Measurements from ENCODE around the gene TRDMT1.

The TRDMT1 gene

DNA sequence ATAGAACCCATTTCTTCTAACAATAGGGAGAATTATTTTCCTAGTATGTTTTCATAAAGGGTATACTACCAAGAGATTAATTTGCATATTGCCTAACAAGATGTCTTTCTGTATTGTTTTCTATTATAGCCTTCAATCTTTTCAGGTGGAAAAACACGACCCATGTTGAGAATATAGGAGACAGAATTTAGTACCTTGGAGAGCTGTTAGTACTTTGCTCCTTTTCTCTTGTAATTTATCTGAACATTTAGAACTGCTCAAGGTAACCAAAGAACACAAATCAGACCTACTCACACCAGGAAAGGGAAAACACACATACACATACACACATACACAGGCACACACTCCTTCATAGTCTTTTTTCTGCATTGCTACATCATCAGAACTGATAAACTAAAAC lies 7.8 kb upstream of the TRDMT1 start:
- DNase-seq = no peak

DNA sequence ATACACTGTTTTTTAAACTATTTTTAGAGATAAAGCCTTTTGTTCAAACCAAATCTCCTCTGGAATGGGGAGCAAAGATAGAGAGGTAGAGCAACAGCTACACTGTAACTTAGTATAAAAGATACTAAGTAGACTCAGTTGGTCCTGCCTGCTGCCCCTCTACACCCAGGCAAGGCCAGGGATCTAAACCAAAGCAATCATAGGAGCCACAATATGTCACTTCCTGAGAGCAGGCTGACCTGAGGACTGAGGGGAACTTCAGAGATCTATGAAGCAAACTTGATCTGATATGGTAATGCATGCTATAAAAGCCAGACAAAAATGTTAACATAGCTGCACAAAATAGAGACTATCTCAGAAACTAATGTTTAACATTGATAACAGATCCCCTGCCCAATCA lies 7.0 kb upstream of the TRDMT1 start:
- no peak for DNase-seq

DNA sequence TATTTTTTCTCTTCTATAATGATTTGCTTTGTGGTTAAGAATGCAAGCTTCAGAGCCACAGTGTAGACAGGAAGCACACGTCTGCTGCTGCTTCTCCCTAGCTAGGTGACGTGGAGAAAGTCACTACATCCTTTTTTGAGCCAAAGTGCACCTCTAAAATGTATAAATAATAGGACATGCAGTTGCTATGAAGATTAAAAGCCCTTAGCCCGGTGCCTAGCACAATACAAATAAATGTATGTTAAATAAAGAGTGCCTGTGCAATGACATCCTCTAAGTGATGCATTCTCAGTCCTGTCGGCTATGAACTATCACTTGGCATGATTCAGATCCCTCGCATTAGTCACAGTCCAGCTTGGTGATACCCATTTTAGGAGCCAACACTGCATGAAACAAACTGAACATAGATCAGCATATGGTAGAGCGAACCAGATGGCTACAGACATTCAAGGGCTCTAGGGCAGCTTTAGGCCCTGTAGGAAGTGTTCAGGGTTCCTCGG lies 4.8 kb upstream of the TRDMT1 start:
- peak; percentile 66 for DNase-seq

DNA sequence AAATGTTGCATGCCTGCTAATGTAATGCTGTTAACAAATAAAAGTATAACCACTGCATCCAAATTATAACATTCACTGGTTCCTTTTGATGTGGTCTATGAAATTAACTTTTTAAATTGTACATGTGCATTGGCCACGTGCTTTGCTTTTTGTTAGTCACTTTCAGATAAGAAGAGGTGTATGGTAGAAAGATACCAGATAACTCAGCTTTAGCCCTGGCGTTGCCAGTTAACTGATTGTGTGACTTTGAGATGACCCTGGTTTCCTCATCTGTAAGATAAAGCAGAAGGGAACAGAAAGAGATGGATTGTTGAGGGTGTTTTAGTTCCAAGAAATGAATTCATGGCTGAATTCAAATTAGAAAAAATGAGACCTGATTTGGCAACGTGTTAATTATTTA lies 1.9 kb upstream of the TRDMT1 start:
- no peak for DNase-seq

DNA sequence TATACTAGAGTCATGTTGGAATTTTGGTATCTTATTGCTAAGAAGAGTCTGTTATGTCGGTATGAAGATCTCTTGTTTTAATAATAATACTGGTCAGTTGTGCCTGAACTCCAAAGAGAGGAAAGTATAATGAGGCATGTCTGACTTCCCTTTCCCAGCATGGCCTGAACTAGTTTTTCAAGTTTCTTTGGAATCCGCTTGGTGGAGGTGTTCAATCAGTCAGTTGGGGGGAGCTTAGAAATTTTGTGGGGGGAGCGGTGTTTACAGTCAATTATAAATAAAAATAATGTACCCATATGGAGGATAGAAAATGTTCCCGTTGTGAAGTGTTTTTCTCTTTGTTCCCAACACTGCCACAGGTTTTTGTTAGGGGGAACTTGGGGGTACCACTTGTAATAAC lies 1.5 kb upstream of the TRDMT1 start:
- no peak for DNase-seq

DNA sequence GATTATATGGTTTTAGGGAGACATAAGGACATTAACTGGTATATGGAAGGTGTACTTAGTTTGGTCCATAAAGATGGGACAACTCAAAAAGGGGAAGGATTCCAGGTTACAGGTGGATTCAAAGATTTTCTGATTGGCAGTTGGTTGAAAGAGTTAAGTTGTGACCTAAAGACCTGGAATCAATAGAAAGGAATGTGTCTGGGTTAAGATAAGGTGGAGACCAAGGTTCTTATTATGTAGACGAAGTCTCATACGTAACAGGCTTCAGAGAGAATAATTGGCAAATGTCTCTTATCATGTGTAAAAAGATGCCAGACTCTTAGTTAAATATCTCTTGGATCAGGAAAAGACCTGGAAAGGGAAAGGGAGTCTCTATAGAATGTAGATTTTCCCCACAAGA lies 1.0 kb upstream of the TRDMT1 start:
- no peak for DNase-seq

DNA sequence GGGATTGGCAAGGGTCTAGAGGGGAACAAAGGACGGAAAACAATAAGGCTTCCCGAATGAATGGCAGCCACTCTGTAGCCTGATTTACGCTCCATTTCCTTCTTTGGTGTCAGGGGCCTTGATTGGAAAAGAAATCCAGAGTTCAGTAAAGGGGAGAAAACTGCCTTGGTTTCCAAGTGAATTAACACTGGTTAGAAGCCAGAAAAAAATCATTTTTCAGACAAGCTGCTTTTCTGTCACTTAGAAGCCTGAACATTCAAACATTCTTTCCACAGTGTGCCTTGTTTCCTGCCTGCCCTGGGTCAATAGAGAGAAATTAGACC lies 283 bp upstream of the TRDMT1 start:
- DNase-seq = no peak

DNA sequence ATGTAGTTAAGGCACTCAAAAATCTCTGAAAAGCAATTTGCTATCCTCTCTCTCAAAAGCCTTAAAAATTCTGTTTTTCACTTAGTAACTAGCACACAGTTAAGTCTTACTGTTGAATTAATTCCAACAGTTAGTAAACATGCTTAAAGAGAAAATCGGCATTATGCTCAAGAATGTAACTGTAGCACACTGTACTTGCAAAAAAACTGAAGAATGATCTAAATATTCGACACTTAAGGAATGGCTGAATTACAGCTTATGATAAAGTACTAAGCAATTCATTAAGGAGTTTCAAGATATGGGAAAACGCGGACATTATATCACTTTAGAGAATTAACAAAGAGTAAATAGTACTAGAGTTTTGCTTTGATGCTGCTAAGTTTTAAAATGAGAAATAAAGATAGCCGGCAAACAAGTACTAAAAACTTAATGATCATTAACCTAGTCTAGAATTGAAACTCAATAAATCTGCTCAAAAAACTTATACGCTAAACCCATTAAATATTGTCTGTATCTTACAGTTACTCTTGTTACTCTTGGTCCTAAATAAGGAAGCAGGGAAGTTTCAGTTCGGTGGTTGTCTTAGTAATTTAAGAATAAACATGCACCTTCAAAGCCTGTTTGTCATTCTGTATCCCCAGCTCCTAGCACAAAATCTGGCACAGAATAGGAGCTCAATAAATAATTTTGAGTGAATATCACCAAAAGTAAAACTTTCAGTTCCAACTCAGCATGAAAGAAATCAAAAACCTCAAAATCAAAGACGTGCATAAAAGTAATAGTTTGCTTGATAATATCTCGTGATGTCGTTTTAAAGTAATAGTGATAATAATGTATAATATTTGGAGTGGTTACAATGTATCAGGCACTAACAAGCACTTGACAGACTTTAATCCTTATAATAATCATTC lies 1.2 kb downstream of the TRDMT1 start:
- no peak for DNase-seq

DNA sequence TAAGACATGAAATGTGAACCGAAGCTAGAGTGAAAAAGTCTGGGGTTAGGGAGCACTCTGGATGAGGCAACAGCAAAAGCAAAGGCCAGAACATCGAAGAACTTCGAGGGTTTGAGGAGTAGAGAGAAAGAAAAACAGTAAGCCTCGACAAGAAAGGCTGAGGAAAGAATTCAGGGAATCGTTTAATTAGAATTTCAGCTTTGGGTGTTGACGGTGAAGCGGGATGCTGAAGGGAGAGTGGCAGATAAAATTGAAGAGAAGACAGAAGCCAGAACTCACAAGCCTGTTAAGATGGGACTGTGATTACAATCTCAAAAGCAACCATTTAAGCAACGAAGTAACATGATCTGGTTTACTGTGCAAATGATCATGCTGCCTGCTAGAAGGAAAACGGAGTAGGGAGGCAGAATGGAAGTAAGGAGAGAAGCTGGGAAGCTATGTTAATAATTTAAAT lies 2.1 kb downstream of the TRDMT1 start:
- no peak for DNase-seq

DNA sequence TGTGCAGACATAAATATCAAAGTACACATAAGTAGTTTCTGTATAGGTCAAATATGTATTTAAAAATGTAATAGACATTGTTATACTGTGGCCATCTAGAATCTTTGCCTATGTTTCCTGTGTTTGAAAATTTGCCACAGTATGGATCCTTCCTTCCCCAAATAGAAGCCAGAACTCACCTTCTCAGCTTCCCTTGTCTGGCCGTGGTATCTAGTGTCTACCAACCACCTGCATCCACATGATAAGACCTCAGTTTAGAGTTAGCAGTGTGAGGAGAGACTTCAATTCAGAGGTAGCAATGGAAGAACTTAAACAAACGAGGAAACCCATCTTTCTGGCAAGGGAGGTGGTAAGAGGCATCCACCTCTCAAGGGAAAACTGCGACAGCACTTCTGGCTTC lies 4.9 kb downstream of the TRDMT1 start:
- DNase-seq = no peak

DNA sequence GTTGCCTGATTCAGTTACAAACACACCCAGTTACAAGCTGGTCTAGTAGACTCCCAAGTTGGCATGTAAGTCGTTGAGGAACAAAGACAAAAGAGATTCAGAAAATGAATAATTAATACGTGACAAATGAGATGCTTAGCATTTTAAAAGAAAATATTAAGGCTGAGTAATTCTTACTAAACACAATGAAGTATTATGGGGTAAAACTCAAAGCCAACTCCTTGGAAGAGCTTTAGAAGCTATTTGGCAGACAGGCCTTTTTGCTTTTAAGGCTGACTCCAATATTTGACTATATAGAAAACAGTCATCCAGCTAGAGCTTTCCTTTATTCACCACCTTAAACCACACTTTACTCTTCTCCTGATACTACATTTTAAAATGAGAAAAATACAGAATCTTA lies 5.4 kb downstream of the TRDMT1 start:
- DNase-seq = no peak

DNA sequence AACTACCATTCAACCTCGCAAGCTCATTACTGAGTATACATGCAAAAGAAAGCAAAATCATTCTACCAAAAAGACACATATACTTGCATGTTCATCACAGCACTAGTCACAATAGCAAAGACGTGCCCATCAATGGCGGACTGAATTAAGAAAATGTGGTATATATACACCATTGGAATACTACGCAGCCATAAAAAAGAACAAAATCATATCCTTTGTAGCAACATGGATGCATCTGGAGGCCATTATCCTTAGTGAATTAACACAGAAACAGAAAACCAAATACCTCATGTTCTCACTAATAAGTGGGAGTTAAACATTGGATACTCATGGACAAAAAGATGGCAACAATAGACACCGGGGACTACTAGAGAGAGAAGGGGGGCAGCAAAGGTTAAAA lies 6.4 kb downstream of the TRDMT1 start:
- DNase-seq = no peak

DNA sequence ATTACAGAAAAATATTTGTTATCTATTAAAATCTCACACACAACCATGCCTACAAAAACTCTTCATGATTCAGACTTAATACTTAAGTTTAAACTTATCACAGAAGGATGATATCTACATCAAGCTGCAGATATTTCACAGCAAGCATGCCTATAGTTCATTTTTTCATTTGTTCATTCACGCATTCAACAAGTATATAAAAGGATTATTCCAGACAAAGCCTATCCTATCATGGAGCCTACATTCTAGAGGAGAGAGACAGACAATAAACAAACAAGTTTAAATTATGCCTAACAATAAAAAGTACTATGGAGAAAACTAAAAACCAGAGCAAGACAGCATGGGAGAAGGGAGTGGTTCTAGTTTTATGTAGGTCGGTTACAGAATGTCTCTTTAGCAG lies 10.9 kb downstream of the TRDMT1 start:
- DNase-seq = no peak

DNA sequence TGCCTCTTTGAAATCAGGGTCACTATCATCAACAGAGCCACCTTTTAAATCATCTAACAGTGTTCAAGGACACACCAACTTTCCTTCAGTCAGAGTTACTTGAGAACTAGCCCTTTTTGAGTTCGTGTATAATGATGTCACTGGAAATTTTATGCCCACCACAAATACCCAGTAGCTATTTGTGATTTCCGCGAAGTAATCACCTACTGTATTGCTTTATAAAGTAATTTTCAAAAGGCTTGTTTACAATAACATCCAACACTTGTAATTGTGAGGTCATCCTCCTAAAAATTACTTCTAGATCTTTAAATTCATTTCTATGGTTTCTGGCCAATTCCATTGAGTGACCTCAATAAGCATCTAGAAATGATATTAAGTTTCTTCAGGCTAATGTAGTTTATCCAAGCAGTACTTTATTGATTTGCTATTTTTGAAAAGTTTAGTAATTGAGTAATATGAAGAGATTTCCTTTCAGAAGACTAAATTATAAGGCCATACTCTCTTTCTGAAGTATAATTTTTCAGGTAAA lies 12.8 kb downstream of the TRDMT1 start:
- DNase-seq = no peak

DNA sequence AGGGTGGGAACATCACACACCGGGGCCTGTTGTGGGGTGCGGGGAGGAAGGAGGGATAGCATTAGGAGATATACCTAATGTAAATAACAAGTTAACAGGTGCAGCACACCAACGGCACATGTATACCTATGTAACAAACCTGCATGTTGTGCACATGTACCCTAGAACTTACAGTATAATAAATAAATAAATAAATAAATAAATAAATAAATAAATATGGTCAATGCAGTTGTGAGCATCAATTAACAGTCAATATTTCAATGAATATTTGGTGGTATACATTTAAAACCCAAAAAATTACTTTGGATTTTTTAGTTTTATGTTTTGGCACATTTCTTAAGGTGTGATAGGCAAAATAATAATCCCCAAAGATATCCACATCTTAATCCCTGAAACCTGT lies 15.6 kb downstream of the TRDMT1 start:
- no peak for DNase-seq

DNA sequence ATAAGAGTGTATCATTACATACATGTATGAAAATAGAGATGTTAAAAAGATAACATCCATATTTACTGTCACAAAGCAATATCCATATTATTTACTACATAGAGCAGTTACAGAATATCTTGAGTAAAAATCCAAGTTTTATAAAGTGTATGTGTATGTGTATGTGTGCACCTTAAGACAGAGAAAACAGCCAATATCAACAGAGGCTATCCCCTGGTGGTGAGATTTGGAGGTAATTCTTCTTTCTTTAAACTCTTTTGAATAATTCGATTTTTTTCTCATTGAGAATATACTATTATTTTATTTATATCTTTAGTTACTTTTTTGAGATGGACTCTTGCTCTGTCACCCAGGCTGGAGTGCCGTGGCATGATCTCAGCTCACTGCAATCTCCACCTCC lies 18.4 kb downstream of the TRDMT1 start:
- DNase-seq = no peak

DNA sequence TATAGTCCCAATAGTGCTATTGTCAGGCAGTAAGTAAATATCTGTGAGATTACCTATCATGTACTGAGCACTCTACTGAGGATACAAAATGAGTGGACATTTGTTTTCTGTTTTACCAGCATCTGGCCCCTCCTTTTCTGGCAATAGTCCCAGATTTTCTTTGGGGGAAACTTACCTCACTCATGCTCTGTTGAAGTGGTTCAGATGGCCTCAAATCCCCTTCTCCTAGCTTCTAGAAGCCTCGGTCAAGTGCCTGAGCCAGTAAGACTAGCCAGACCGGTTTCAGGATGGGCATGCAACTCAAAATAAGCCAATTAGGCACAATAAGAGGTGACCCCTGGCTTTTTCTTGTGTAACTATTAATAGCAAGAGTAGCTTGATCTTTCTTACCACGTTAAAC lies 19.7 kb downstream of the TRDMT1 start:
- no peak for DNase-seq

DNA sequence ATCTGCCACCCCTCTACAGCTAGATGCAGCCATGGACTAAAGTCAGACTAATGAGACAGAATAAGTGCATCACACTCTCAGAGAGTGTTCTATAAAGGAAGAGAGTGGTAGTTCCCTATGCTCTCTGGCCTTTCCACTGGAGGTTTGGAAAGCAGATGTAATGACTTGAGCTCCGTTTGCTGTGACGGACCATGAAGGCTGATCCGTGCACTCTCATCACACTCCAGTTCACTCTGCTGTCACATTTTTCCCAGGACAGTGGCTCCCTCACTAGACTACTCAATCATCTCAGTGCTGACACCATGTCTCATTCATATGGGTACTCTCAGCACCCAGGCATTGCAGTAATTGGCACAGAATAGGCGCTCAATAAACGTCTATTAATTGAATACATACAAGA lies 20.4 kb downstream of the TRDMT1 start:
- DNase-seq = no peak

DNA sequence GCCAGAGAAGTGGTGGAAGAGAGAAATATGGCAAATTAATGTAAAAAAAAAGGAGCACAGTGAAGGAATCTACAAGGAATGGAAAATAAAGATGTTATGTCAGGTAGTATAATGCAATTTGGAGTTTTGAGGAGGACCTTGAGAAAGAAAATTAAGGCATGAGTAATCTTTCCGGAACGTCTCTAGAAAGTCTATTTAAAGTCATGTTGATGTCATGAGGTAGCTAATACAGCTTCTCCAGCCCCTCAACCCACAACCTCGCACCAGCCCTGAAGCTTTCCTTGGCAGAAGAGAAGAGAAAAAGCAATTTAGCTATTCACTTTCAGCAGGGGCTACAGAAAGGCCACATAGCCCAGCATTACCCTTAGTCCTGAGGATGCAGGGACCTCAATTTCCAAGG lies 22.5 kb downstream of the TRDMT1 start:
- no peak for DNase-seq

DNA sequence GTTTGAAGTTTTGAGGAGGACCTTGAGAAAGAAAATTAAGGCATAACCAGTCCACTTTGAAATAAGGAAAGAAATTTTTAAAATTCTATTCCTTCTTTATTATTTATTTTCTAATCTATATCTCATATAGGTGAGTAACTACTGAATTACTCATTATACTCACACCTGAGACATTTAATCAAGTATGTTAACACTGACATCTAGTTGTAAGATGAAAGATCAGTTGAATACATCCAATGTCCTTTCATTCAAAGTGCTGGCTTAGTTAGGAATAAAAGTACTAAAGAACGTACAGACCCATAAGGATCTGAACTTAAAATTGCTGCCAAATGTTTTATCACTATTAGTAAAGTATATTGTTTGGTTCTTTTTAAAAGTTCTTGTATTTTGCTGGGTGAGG lies 23.5 kb downstream of the TRDMT1 start:
- DNase-seq = no peak

DNA sequence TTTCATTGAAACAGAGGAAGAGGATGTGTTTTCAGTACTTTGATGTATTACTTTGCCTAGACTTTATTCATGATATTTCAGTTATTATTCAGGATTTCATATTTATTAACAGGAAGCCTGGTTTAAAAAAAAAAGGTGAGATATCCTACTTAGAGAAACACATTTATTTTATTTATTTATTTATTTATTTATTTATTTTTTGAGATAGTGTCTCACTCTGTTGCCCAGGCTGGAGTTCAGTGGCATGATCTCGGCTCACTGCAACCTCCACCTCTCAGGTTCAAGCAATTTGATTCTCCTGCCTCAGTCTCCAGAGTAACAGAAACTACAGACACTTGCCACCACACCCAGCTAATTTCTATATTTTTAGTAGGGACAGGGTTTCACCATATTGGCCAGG lies 24.5 kb downstream of the TRDMT1 start:
- no peak for DNase-seq

DNA sequence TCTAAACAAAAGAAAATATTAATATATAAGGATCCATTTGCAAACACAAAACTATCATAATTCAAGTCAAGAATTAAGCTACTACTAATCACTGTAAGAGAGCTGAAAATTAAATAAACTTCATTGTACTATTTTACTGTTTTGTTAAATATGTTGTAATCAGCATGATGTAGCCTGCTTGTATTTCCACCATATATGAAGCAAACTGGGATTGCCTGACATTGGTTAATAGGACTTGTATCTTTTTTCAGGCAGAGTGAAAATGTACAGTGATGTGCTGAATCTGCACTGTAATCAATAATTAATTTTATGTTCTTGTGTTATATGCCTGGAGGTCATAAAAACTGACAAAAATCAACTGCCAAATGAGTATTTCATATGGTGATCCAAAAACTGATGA lies 25.4 kb downstream of the TRDMT1 start:
- DNase-seq = no peak

DNA sequence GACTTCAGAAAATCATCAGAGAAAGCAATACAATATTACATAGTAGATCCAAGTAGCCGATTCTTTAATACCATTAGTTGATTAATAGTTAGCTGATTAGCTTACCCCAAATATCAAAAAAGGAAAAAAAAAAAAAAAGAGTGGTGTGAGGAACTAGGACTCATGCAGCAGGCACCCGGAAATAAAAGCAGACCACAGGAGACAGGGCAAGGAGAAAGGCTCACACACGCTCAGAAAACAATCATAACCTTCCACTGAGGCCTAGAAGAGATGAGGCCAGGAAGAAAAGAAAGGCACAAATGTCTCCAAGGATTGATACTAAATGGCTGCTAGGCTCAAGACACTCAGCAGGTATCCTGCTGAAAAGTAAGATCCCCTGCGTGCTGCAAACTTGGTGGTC lies 25.9 kb downstream of the TRDMT1 start:
- DNase-seq = no peak

DNA sequence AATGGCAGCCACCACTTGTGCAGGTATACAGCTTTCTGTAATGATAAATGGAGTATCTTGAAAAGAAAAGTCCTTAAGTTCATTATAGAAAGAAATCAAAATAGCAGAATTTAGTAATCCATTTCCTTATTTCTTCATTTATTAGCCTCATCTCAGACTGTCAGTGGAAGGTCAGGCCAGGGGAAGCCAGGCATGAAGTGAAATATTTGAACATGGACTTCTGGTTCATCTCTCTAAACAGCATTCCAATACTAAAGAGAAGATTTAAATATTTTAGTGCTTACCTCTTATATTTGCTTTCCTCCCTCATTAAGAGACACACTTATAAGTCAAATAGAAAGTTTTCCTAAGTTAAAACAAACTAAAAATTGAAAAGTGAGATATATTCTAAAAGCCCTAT lies 26.8 kb downstream of the TRDMT1 start:
- no peak for DNase-seq

DNA sequence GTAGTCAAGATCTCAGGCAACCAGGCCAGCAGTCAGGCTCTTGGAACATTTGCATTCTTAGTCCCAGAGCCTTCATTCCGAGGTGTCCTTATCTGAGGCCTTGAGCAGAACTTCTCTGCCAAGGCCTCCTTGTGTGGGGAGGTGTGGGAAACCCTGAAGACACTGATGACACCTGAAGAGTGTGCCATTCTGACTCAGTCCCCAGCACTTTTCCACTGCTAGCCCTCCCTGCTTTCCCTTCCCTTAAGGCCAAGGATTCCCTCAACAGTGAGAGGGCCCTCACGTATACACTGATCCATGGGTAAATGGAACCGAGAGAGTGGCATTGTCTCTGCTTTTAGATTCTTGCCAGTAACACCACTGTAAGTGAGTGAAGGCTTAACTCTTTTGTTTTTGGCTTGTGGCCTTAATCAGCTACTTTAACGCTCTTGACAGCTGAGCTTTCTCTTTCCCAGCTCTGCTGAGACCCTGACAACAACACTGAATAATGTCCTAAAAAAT lies 30.3 kb downstream of the TRDMT1 start:
- DNase-seq = no peak

Measured in activated CD8-positive, alpha-beta memory T cell treated with anti-CD3 and anti-CD28 coated beads for 24 hours (primary cell).